GM18526 (cell line): ENCODE data around the gene CTDP1.

Source experiments
- POLR2A ChIP-seq: IDR thresholded peaks from 3 replicates; pipeline ENCODE4 v1.6.1; 2011; ENCODE audit not compliant: insufficient read length; ENCODE audit errors: extremely low read depth

The CTDP1 gene

GRCh38 chr18:79790996-79791972 is 111.7 kb downstream of the CTDP1 start:
- no peak for TF ChIP-seq POLR2A

DNA sequence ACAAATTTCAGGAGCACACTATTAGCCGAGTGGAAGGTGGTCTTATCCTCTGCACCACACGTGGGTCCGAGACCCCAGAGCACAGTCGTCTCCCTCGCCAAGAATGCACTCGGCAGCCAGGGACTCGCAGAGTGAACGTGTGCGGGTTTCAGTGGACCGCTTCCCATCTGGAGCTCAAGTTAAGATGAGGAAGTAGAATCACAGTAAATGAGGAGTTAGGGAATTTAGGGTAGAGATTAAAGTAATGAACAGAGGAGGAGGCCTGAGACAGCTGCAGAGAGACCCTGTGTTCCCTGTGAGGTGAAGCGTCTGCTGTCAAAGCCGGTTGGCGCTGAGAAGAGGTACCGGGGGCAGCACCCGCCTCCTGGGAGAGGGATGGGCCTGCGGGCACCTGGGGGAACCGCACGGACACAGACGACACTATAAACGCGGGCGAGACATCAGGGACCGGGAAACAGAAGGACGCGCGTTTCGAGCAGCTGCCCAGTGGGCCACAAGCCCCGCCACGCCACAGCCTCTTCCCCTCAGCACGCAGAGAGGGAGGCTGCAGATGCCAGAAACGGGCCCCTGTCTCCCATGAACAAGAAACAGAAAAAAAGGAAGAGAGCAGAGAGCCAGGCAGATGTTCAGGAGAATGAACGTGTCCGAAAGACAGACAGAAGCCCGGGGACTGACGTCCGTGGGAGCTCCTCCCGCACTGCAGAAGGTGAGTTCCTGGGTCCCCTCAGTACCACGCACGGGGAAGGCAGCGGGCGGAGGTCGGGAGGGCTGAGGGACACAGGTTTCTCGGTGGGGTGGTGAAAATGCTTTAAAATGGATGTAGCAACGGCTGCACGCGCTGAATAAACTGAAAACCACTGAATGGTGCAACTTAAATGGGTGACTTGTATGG is 112.7 kb downstream of the CTDP1 start:
- TF ChIP-seq POLR2A = no peak

GRCh38 chr18:79792988-79793355 is 113.4 kb downstream of the CTDP1 start:
- no peak for TF ChIP-seq POLR2A

DNA sequence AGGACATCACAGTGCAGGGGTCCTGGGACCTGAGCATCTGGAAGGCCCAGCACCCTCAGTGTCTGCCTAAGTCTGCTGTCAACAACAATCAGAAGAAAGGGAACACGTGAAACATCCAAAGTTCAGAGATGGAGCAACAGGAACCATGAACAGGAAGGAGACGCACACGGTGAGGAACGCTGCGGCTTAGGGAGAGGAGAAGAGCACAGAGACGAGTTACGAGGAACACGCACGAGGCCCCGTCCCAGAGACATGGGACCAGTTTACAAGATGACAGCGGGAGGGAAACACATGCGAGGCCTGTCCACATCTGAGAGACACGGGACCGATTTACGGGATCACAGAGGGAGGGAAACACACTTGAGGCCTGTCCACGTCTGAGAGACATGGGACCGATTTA is 115.2 kb downstream of the CTDP1 start:
- TF ChIP-seq POLR2A = no peak

DNA sequence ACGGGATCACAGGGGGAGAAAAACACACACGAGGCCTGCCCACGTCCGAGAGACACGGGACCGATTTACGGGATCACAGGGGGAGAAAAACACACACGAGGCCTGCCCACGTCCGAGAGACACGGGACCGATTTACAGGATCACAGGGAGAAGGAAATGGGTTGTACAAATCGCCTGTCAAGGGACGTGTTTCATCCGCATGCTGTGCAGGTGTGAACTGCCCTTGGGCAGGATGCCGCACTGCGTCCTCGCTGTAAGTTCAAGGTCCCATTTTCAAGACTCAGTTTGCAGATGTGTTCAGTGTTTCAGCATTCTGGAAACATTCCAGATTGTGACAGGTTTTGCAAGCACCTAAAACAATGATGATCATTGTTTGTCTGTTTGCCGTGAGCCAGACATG is 115.8 kb downstream of the CTDP1 start:
- TF ChIP-seq POLR2A = no peak

DNA sequence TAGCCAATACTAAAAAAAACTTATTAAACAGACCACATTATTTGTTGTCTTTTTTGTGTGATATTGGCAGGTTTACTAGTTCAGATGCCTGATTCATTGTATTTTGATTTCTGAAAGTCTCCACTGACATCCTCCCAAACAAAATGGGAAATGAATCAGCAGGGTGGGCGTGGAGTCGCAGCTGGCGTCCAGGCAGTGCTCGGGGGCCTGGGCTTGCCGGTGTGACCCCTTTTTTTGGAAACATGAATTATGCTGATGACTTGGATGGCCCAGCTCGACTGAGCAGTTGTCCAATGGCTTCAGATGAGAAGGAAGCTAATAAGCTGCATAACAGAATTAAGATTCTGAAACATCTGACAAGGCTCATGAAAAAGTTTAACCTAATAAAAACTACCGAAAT is 116.4 kb downstream of the CTDP1 start:
- no peak for TF ChIP-seq POLR2A

DNA sequence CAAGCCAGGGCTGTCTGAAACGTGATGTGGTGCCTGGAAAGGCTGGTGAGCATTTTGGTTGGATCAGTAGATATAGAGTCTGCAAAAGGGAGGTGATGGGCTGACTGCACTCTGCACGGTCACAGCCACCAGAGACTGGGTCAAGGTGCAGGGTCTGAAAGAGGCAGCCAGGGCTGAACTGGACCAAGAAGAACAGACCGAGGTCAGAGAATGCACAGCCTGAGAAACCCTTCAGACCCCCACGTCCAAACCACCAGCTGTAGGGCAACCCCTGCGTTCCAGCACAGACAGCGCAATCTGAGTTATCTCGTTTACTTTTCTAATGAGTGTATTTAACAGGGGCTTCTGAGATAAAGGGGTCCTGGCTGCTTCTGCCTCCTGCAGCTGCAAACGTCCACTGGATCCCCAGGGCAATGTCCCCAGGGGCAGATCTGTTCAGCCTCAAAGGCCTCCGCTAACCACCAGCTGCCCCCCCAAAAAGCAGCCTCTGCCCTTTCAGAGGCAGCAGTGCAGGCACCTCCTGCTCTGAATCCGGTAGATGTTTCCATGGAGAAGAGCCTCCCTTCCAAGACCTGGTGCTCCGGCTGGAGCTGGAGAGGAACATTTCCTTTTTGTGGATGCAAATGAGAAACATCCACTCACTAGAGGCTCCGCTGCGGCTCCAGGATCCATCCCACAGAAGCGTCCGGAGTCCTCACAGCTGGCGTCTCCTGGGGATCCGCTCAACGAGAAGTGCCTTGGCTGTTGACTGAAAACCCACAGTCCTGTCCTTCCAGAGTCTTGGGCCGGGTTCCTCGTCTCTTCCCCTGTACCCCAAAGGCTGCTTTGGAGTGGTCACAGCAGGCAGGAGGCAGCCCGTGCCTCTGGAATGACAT is 117.2 kb downstream of the CTDP1 start:
- TF ChIP-seq POLR2A = no peak

GRCh38 chr18:79797518-79798345 is 118.1 kb downstream of the CTDP1 start, which contains the start of gene KCNG2:
Gene KCNG2 (plus strand): TSS chr18:79797938. CDS start chr18:79863668, 65,730 bp downstream.
- no peak for TF ChIP-seq POLR2A

DNA sequence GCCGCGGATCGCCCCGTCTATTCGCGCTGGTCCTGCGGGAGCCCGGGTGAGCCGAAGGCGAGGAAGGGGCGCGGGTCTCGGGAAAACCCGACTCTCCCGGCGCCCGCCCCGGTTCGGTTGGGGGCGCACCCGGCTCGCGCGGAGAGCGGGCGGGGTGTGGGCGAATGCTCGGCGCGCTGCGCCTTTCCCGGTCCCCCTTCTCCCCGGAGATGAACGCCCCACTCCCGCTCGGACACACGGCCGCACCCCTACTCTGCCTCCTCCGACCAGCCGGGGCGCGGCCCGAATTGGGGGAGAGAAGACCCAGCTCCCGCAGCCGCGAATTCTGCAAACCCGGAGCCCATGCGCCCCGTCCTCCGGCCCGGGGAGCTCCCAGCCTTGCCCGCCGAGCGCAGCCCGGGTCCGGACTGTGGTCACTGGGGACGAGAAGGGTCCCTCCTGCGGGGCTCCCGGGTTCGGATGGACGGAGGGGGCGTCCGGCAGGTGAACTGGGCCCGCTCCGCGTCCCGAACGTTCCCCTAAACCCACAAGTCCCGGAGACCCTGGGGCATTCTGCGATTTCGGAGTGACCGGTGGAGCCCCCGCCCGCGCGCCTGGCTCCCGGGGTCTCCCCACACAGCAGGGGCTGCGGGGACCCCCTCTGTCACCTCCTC is 118.9 kb downstream of the CTDP1 start:
- TF ChIP-seq POLR2A = no peak

DNA sequence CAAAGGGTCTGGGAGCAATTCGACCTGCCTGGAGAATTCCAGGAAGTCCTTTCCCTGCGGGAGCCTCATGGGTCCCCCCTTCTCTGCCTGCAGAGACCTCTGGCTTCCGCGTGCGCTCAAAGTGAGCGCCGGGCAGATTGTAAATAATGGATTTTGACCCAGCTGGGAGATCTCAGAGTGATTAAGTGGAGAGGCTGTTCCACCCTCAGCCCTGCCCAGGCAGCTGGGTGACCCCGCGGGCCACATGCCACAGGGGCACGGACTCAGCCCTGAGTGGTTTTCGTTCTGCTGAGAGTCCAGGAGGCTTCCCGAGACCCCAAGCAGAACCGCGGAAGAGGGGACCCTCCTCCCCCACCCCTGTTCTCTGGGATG is 119.4 kb downstream of the CTDP1 start:
- TF ChIP-seq POLR2A = no peak

GRCh38 chr18:79799619-79800370 is 120.2 kb downstream of the CTDP1 start:
- no peak for TF ChIP-seq POLR2A

GRCh38 chr18:79800371-79801180 is 121.0 kb downstream of the CTDP1 start:
- no peak for TF ChIP-seq POLR2A

- TF ChIP-seq POLR2A = no peak
These were observed 121.6 kb downstream of the CTDP1 start for GRCh38 chr18:79801217-79801616.
